Inflammatory macrophage treated with lipopolysaccharide for 4 hours (primary cell): Measurements from ENCODE around the gene APOLD1.
"Not testable (repeated sequence)": the region's sequence is repeated elsewhere in the genome, so short reads cannot be mapped to it uniquely, and the experiment has no call there.

Experiments used
- DNase-seq: peaks from one replicate; pipeline ENCODE4 v3.0.0-alpha.2; 2020

The APOLD1 gene

DNA sequence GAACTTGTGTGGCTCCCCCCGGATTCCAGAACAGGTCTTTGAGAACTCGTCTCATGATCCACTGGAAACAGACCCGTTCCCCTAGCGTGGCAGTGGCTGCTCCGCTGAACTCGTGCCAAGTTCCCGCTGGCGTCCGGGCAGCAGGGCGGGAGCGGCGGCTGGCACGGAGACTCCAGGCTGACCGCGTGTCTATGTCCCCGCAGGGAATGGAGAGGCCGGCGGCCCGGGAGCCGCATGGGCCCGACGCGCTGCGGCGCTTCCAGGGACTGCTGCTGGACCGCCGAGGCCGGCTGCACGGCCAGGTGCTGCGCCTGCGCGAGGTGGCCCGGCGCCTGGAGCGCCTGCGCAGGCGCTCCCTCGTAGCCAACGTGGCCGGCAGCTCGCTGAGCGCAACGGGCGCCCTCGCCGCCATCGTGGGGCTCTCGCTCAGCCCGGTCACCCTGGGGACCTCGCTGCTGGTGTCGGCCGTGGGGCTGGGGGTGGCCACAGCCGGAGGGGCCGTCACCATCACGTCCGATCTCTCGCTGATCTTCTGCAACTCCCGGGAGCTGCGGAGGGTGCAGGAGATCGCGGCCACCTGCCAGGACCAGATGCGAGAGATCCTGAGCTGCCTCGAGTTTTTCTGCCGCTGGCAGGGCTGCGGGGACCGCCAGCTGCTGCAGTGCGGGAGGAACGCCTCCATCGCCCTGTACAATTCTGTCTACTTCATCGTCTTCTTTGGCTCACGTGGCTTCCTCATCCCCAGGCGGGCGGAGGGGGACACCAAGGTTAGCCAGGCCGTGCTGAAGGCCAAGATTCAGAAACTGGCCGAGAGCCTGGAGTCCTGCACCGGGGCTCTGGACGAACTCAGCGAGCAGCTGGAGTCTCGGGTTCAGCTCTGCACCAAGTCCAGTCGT, 1.5 kb downstream of the APOLD1 start:
- peak; percentile 88 for DNase-seq

DNA sequence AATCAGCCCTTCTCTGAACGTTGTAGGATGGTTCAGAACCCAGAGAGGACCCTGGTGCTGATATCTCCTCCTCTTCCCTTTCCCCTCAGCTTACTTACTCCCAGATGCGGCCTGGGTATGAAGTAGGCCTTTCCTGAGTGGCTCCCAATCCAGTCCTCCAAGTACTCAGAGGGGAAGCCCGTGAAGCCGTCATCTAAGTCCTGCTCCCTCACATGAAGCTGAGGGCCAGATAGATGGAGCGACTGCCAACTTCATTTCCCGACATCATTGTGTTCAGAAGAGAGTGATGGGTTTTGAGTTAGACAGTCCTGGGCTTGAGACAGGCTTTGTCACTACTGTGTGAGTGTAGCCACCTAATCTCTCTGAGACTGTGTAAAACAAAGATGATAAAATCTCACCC, 2.7 kb downstream of the APOLD1 start:
- no peak for DNase-seq

DNA sequence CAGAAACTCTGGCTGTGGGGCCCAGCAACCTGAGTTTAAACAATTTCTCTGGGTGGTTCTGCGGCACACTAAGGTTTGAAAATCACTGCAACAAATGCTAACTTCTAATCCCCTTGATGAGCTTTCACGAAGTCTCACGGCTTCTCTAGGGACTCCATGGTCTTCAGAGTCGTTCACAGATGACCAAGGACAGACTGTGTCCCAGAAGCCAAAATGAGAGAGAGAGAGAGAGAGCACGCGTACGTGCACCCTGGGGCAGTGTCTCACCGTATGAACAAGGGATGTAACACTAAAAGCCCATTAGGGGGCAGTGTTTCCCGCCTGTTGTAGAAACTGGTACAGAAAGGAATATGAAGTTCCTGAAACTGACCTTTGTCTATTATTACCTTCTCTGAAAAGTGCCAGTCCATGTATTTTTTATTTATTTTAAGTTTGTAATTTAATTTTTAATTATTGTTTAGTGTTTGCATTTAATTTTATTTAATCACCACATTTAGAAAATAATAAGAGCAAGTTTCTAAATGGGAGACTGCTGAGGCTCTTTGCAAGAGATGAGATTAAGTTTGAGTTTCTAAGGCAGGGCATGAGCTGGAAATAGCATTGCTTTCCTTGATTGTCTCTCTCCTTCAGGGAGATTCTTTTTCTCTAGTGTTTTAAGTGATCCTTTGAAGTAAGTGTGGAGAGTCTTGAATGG, 3.4 kb downstream of the APOLD1 start:
- peak; percentile 84 for DNase-seq

DNA sequence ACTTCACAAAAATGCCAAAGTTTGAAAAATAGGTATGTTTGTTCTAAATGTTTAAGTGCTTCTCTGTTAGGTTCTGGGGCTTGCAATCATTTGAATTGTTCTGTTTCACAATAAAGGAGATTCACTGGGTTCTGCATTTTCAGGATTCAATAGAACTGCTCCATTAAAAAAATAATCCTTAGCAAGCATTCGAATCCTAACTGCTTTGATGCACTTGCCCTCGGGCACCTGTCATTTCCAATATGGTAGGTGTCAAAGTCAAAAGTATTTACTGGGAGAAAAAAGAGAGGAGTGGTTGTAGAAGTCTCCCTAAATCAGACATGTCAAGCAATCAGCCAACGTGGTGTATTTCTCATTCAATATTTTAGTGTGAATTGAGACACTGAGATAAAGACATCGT, 5.5 kb downstream of the APOLD1 start:
- no peak for DNase-seq

DNA sequence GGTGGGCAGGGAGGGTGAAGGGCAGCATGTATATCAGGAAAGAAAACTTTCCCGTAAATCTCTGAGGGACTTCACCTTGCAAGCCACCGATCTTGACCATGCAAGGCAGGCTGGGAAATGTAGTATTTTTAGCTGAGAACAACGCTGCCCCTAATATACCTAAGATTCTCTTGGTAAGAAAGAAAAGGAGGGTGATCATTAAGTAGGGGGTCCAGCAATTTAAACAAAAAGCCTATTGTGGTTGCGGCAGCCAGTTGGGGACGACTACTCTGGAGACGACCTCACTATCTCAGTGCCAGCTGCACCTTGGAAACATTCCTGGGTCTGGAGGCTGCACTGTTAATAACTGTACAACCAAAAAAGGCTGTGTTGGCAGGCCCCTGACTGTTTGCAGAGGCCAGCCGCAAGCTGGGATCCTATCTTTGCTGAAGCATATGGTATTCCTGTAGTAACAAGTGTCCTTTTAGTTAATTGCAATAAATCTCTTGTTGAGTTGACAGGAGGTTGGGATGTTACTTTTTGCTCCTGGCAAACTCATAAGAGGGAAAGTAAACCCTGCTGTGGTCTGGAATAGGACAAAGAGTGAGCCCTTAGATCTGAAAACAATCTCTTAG, 6.4 kb downstream of the APOLD1 start:
- no peak for DNase-seq

DNA sequence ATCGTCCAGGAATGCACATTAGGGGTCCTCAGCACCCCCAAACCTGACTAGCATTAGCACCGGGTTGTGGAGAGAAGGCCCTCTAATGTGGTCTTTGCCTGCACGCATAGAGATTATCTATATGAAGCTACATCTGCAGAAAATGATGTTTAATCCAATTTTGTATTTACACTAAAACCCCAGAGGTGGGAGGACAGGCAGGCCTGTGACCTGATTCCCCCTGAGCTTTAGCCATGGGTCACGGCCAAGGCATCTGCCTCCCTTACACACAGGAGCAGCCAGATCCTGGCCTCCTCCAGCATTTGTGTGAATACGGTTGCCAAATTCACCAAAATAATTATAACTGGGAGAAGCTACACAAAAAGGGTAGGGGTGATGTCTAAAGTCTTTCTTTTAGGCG, 7.0 kb downstream of the APOLD1 start:
- no peak for DNase-seq

DNA sequence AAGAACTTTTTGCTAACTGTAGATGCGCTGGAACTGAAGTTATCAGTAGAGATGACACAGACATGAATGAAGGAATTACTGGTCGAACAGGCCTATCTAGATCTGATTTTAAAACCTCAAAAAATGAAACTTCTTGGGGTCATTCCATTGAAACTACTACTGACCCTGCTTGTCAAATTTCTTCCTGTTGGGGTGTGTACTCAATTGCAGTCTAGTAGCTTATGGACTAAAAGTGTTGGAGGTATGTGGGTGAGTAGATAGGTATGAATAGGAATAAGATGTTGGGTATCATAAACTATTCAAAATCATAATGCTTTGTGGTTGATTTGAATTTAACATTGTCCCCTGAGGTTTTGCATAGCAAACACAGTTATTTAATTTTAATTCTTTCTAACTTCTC, 9.2 kb downstream of the APOLD1 start:
- no peak for DNase-seq

DNA sequence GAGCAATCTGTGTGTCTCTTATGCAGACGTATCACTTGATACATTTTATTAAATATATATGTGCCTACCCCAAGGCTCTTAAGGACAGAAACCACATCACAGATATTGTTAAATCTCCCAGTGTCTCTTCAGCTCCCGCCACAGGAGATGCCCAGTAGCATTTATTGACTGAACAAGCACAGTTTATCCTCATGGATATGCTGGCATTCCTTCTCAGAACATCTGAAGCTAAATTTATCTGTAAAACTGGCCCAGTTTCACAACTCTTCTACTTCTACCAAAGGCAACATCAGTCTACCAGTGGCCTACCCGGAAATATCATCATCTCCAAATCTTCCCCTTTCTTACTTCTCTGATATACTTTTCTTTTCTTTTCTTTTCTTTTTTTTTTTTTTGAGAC, 10.7 kb downstream of the APOLD1 start:
- DNase-seq = no peak

DNA sequence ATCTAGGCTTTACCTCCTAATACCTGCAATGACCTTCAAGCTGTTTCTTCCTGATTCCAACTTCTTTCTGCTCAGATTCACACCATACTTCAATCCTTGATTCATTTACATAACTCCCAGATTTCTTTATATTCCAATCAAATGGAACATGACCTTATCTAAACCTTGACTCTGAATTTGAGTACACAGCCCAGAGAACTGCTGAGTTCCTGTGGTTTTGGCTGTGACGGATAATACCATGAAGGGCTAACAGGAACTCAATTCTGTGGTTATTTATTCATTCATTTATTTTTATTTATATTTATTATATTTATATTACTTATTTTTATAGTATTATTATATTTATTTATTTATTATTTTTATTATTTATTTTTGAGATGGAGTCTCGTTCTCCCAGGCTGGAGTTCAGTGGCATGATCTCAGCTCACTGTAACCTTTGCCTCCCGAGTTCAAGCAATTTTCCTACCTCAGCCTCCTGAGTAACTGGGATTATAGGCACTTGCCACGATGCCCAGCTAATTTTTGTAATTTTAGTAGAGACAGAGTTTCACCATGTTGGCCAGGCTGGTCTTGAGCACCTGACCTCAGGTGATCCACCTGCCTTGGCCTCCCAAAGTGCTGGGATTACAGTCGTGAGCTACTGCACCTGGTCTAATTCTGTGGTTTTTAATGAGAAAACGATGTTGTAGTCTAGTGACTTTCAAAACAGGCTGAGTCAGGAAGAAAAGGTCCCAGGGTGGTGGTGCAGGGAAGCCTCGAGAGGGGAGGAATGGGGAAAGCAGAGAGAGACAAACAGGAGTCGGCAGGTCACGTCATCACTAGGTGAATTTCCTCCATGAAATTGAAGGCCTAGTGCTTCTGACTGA, 11.7 kb downstream of the APOLD1 start:
- DNase-seq = no peak

DNA sequence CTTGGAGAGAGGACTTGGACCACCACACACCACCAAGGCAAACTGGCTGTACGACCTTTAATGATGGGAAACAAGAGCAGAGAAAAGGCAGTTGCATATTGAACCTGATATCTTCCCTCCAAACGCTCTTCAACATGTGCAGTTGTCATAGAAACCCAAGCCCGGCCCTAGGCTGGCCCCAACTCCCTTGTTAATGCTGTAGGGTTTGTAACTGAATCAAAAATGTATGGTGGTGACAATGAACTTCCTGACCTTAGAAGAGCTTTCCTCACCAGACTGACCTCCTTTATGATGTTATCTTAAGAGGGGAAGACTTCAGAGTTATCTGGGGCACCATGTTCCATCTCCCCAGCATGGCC, 12.3 kb downstream of the APOLD1 start:
- DNase-seq = no peak

DNA sequence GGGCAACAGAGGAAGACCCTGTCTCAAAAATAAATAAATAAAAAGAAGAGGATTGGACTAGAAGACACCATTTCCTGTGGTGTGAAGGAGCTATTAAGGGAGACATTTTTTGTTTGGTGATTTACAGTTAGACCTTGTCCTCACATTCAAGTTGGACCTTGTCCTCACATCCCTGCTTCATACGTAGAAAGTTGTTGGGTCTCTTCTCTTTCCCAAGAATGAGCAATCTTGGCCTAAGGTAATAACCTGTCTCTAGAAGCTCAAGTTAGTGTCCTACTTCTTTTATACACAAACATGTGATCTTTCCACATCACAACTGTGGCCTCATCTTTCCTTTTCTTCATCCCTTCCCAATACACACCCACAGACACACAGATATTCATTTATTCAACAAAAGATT, 13.0 kb downstream of the APOLD1 start:
- no peak for DNase-seq

DNA sequence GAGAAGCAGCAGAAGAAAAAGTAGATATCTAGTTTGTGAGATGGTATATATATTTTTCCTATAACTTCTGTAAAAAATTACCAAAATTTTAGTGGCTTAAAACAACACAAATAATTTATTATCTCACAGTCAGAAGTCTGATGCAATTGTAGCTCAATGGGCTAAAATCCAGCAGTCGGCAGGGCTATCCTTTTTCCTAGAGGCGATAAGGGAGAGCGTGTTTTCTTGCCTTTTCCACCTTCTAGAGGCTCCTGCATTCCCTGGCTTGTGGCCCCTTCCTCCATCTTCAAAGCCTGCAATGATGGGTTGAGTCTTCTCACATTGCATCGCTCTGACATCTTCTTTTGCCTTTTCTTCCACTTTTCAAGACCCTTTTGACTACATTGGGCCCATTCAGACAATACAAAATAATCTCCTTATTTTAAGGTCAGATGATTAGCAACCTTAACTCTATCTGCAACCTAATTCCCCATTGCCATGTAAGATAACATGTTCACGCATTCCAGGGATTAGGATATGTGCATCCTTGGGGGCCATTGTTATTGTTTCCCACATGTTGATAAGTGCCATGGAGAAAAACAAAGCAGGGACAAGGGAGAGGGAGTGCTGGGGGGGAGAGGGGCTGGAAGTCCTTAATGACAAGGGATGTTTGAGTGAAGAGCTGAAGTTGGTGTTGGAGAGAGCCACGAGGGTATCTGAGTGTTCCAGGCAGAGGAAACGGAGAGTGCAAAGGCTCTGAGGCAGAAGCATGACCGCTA, 13.9 kb downstream of the APOLD1 start:
- no peak for DNase-seq

DNA sequence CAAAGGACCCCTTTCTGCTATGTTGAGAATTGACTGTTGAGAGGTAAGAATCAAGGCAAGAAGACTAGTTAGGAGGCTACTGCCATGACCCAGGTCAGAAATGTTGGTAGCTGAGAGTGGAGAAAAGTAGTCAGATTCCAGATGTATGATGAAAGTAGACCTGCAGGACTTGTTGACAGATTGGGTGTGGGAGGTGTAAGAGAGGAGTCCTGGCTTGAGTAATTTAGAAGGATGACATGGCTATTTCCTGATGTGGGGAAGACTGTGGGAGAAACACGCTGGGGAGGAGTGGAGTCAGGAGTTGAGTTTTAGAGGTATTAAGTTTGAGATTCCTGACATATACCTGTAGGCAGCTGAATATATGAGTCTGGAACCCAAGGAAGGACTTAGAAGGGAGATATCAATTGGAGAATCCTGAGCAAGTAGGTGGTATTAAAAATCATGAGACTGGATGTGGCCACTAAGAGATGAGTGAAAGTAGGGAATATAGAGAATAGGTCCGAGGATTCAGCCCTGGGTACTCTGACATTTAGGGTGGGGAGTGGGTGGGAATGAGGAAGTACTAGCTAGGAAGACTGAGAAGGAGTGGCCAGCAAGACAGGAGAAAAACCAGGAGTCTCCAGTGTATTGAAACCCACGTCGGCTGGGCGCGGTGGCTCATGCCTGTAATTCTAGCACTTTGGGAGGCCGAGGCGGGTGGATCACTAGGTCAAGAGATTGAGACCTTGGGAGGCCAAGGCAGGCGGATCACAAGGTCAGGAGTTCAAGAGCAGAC, 15.1 kb downstream of the APOLD1 start:
- DNase-seq = peak; percentile 35

DNA sequence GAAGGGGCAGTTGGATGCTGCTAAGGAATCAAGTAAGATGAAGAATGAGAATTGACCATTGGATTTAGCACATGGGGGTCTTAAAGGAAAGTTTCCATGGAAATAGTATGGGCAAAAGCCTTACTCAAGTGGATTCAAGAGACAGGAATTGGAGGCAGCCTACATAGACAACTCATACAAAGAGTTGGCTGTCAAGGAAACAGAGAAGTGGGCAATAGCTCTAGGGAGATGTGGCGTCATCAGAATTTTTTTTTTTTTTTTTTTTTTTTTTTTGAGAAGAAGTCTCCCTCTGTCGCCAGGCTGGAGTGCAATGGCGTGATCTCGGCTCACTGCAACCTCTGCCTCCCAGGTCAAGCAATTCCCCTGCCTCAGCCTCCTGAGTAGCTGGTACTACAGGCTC, 16.2 kb downstream of the APOLD1 start:
- peak; percentile 80 for DNase-seq

DNA sequence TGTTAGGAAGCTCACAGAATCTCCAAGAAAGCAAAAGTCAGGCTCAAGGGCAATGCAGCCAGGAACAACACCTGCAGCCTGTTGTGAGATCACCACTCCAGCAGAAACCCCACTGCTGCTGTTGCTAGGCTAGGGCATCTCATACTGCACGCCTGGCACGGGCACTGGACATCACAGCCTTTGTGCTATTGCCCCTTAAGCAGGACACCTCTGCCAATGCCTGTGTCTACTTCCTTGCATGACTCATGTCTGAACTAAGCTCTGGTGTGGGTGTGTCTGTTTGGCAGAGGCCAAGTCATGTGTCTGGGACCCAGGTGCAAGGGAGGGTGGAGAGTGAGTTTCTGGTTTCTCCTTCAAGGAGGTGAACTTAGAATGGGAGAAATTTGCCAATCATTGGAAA, 17.7 kb downstream of the APOLD1 start:
- peak; percentile 77 for DNase-seq

DNA sequence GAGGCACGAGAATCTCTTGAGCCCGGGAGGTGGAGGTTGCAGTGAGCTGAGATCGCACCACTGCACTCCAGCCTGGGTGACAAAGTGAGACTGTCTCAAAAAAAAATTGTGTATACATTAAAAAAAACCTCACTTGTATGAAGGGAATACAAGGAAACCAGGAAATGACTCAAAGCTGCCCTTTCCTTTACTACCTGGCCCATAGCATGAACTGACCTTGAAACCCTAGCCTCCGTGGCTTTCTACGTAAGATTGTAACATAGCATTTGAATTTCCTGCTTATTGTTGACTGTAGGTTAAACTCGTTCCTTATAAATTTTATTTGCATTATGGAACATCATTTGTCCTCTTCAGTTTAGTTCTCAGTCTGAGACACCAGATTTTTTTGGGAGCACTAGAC, 18.6 kb downstream of the APOLD1 start:
- no peak for DNase-seq

DNA sequence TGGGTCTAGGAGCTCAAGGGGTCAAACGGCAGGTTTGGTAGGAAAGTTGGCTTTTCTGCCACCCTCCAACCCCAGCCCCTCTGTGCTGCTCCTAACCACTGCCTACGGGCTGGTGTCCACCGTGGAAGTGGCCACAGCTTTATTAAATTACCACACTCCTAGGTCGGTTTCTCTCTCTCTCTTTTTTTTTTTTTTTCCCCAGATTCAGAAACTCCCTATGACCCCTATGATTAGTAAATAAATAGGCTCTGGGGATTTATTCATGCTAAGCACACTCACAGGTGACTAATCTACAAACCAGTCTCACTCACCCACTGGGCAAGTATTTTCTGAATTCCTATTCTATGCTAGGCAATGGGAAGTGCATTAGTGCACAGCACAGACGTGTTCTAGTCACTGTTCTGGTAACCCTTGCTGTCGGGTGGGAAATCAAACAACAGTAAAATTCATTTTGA, 19.0 kb downstream of the APOLD1 start:
- no peak for DNase-seq

DNA sequence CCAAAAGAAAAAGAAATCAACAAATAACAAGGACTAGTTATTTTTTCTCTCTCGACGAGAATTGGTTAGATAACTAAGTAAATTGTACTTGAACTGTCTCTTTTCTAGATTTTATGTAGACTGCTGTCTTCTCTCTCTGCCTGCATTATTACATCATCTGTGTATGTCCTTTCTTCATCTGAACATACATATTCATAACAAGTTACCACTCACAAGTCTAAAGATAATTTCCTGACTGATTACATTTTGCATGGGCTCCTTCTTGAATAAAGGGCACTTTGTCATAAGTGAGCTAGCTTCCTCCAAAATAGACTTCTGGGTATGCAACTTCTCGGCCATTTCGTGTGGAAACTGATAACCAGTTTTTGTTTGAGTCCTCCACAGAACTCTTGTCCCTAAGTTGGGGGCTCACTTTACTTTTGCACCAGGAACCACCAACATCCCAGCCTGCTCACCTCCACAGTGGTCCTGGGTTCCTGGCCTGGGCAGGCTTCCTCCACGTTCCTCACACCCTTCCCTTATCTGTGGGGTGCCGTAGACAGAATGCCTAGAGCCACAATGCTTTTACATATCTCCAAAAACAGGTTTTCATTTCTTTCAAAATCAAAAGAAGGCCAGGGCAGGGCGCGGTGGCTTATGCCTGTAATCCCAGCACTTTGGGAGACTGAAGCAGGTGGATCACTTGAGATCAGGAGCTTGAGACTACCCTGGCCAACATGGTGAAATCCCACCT, 21.5 kb downstream of the APOLD1 start:
- peak; percentile 30 for DNase-seq

DNA sequence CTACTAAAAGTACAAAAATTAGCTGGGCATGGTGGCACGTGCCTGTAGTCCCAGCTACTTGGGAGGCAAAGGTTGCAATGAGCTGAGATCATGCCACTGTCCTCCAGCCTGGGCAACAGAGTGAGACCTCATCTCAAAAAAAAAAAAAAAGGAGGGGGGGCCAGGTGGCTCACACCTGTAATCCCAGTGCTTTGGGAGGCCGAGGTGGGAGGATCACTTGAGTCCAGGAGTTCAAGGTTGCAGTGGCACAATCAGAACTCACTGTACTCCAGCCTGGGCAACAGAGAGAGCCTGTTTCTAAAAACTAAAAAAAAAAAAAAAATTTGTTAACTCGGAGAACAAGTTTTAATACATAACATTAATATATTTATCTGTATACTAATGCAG, 22.1 kb downstream of the APOLD1 start:
- not testable (repeated sequence) for DNase-seq

DNA sequence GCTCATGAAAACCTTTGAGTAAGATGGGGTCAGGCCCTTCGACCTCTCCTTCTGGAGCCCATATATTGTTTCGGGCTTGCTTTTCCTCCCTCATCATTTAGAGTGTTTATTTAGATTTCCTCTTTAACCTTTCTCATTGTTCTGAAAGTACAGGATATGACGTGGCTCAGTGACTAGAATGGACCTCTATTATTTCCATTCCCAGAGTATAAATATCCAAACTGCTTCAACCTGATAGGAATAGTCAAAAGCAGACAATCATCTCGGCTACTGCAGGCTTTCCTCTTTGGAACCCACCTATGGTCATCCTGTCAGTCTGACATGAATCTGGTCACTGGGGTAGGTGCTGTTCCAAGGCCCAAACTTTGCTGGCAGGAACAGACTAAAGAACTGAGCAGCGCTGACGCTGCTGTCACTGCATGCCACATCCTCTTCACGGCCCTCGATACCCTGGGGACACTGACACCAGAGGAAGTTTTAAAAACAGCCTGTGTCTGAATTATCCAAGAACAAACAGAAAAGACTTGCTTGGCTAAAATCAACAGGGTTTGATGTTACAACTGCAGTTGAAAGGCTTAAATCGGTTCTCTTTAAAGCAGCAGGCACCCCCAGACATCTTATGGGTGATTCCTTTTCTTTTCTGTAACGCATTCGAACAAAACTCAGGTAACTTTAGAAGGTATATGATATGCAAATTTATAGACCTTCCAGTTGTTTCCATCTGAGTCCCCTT, 22.7 kb downstream of the APOLD1 start:
- no peak for DNase-seq
